CD4-positive, alpha-beta T cell treated with Interleukin-2 at 100 ng/mL for 4 hours (primary cell): ENCODE data around the gene PACRG.
A peak's percentile ranks its signal among the peaks of the same experiment; 100 is the strongest.

Experiments used
- DNase-seq: peaks from one replicate; pipeline ENCODE4 v3.0.0-alpha.2; 2020; ENCODE audit warnings: low spot score

PACRG gene

GRCh38 chr6:162710419-162710818, 17.4 kb upstream of the PACRG start:
- no peak for DNase-seq

- DNase-seq: no peak
Measured at GRCh38 chr6:162710936-162711335, 16.8 kb upstream of the PACRG start.

- no peak for DNase-seq
Measured at GRCh38 chr6:162711376-162711775, 16.4 kb upstream of the PACRG start.

GRCh38 chr6:162712694-162713093, 15.1 kb upstream of the PACRG start:
- DNase-seq: no peak

- DNase-seq: no peak
Measured at GRCh38 chr6:162713974-162714780, 13.6 kb upstream of the PACRG start.

- DNase-seq: no peak
Measured at GRCh38 chr6:162715601-162716000, 12.2 kb upstream of the PACRG start.

GRCh38 chr6:162719528-162719927, 8.2 kb upstream of the PACRG start:
- DNase-seq: no peak

- DNase-seq: no peak
Measured at GRCh38 chr6:162721404-162721687, 6.4 kb upstream of the PACRG start.

- no peak for DNase-seq
Measured at GRCh38 chr6:162722226-162722625, 5.5 kb upstream of the PACRG start.

GRCh38 chr6:162722633-162723032, 5.1 kb upstream of the PACRG start:
- no peak for DNase-seq

GRCh38 chr6:162726947-162727321, 840 bp upstream of the PACRG start:
- DNase-seq: peak; percentile 12

GRCh38 chr6:162728197-162728596, 423 bp downstream of the PACRG start:
- DNase-seq: no peak

- DNase-seq: no peak
Measured at GRCh38 chr6:162728706-162729105, 932 bp downstream of the PACRG start.

- no peak for DNase-seq
Measured at GRCh38 chr6:162730502-162730901, 2.7 kb downstream of the PACRG start.

- DNase-seq: peak; percentile 31
Measured at GRCh38 chr6:162733489-162733888, 5.7 kb downstream of the PACRG start.

- no peak for DNase-seq
Measured at GRCh38 chr6:162736961-162737360, 9.2 kb downstream of the PACRG start.

- DNase-seq: no peak
Measured at GRCh38 chr6:162750776-162751175, 23.0 kb downstream of the PACRG start.

GRCh38 chr6:162751211-162751859, 23.6 kb downstream of the PACRG start:
- no peak for DNase-seq

GRCh38 chr6:162753775-162754174, 26.0 kb downstream of the PACRG start:
- DNase-seq: no peak

- no peak for DNase-seq
Measured at GRCh38 chr6:162770136-162770535, 42.4 kb downstream of the PACRG start.

GRCh38 chr6:162770955-162771354, 43.2 kb downstream of the PACRG start:
- DNase-seq: no peak

GRCh38 chr6:162772466-162772865, 44.7 kb downstream of the PACRG start:
- DNase-seq: no peak

GRCh38 chr6:162773996-162774395, 46.2 kb downstream of the PACRG start:
- no peak for DNase-seq

- DNase-seq: no peak
Measured at GRCh38 chr6:162777091-162777490, 49.3 kb downstream of the PACRG start.
